ENCODE measurements around the gene NOL6. TPM values are rescaled to one million over a fixed set of nuclear protein-coding genes. Genes with fewer than 3 reads are reported as not detected.

NOL6 gene
- total RNA-seq, 1 experiment from 2014 or later, result 64.4 TPM

- DNase-seq, result no peak
- H3K36me3 Mint-ChIP-seq (ENCODE audit: insufficient read depth in 1 of 3, low read depth in 3 of 3), result peaks cover 53 to 82% (median 70%) of the 10 kb centered on the region in 3 experiments; a peak in 6 of 7 replicates
- Histone ChIP-seq H2BK5ac (ENCODE audit: insufficient read length, low read length) (no peak overlapping the region), H3K4me1 (ENCODE audit: insufficient read depth, low read length) (0 out of 2 replicates have a peak, but pooled peaks cover 2% of the 10 kb centered on the region), H4K91ac (ENCODE audit: insufficient read length, low read depth, low read length) (no peak overlapping the region), H3T11ph (ENCODE audit: low read length) (no peak overlapping the region), H3K4me2 (ENCODE audit: insufficient read depth, insufficient read length, low read length) (no peak overlapping the region), H2BK120ac (ENCODE audit: low read depth, low read length, poor library complexity, severe bottlenecking) (no peak overlapping the region), H2BK12ac (ENCODE audit: insufficient read length, low read depth, low read length) (no peak overlapping the region), H3K23ac (ENCODE audit: insufficient read length, low read depth, low read length) (no peak overlapping the region), H3K9me3 (ENCODE audit: control insufficient read depth, low read depth, low read length) (no peaks in the 10 kb centered on the region), H3K9ac (ENCODE audit: extremely low read depth, insufficient read length, low read length) (no peak overlapping the region), H4K20me1 (ENCODE audit: control insufficient read depth, insufficient read depth, insufficient read length) (no peaks in the 10 kb centered on the region), H3K18ac (ENCODE audit: insufficient read length, low read depth, low read length) (no peak overlapping the region), H3K27me3 (ENCODE audit: insufficient read depth, low read length) (no peaks in the 10 kb centered on the region), H3K79me2 (ENCODE audit: insufficient read depth, low read length) (peaks cover 11% of the 10 kb centered on the region), H3K14ac (ENCODE audit: insufficient read depth, low read length) (no peak overlapping the region), H4K5ac (ENCODE audit: insufficient read length, low read depth, low read length) (no peak overlapping the region), H3K23me2 (ENCODE audit: insufficient read length, low read depth, low read length, poor library complexity, severe bottlenecking) (peaks cover 6% of the 10 kb centered on the region), H4K8ac (replicated peaks; ENCODE audit: insufficient read length, low read depth, low read length) (no peak overlapping the region), H2BK15ac (ENCODE audit: low read depth, low read length) (no peak overlapping the region), H2BK20ac (ENCODE audit: low read depth, low read length, poor library complexity, severe bottlenecking) (no peak overlapping the region), H3K79me1 (ENCODE audit: insufficient read depth, low read depth, low read length, poor library complexity, severe bottlenecking) (peaks cover 4% of the 10 kb centered on the region), H2AK5ac (ENCODE audit: insufficient read length, low read length) (no peak overlapping the region), H3K27ac (ENCODE audit: insufficient read length, low read depth, low read length) (no peak overlapping the region), H2AFZ (ENCODE audit: low read length) (no peak overlapping the region), H3K4ac (ENCODE audit: low read depth, low read length) (no peak overlapping the region), H3K56ac (ENCODE audit: insufficient read length, low read depth, low read length) (no peak overlapping the region)
- no peaks in the 10 kb centered on the region; a peak in 1 of 5 replicates for H3K9me3 Mint-ChIP-seq
- peaks cover 11 to 12% of the 10 kb centered on the region in 2 experiments; a peak in 3 of 4 replicates for H3K4me1 Mint-ChIP-seq
- no peaks in the 10 kb centered on the region for H3K27me3 Mint-ChIP-seq (ENCODE audit: low read depth)
- WGBS (ENCODE audit: extremely low coverage, insufficient read length, low lambda C conversion rate), result no CpG with 5 or more reads among the region's 21 CpGs
- no peak overlapping the region for H3K4me3 Mint-ChIP-seq
- TF ChIP-seq CTCF (conservative IDR thresholded peaks at IDR 0.05), result no peak
- H3K27ac Mint-ChIP-seq, result no peak overlapping the region
Measured at GRCh38 chr9:33468797-33469621, 4.7 kb downstream of the NOL6 start.

Data from H9 (cell line).